H1 (cell line): ENCODE data around the gene ADAMTSL2.

Source experiments
- ATF2 ChIP-seq: IDR thresholded peaks from 2 replicates; pipeline ENCODE4 v1.6.1; 2012; ENCODE audit warnings: low read length, inconsistent platforms
- GABPA ChIP-seq: IDR thresholded peaks from 2 replicates; pipeline ENCODE4 v1.6.1; 2011; ENCODE audit warnings: mild to moderate bottlenecking, low read length, moderate library complexity, borderline replicate concordance; ENCODE audit not compliant: insufficient read depth
- JUND ChIP-seq: IDR thresholded peaks from 2 replicates; pipeline ENCODE4 v1.6.1; 2011; ENCODE audit warnings: mild to moderate bottlenecking, improper control_type of control experiment, low read length
- TAF7 ChIP-seq: optimal IDR thresholded peaks from 2 replicates; pipeline ENCODE3; 2011; ENCODE audit warnings: low read depth, mild to moderate bottlenecking, inconsistent platforms, low read length, moderate library complexity, borderline replicate concordance

- no peak for TF ChIP-seq TAF7
- no peak for TF ChIP-seq JUND
- TF ChIP-seq ATF2: no peak
- TF ChIP-seq GABPA: no peak
These were observed 49.7 kb downstream of the ADAMTSL2 start for GRCh38 chr9:133584167-133584558.
